Hematopoietic multipotent progenitor cell treated with erythropoietin and hydrocortisone succinate and interleukin-3 and kit ligand, for 8 days (in vitro differentiated cells): ENCODE data around the gene WDR7.
A peak's percentile ranks its signal among the peaks of the same experiment; 100 is the strongest.

Experiments
- DNase-seq: peaks from one replicate; pipeline ENCODE4 v3.0.0-alpha.2; 2015

Gene WDR7

DNA sequence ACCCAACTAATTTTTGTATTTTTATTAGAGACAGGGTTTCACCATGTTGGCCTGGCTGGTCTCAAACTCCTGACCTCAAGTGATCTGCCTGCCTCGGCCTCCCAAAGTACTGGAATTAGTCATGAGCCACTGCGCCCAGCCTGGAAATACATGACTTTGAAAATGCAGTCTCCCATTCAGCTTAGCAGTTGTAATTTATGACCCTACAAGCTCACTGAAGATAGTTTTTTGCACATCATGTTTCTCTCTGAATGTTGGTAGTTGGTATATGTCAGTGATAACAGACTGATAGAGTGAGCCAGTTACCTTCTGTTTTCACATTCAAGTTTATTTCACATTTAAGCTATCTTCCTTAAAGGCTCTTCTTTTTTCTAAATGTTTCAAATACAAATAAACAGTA, 7.1 kb downstream of the WDR7 start:
- DNase-seq, result no peak

DNA sequence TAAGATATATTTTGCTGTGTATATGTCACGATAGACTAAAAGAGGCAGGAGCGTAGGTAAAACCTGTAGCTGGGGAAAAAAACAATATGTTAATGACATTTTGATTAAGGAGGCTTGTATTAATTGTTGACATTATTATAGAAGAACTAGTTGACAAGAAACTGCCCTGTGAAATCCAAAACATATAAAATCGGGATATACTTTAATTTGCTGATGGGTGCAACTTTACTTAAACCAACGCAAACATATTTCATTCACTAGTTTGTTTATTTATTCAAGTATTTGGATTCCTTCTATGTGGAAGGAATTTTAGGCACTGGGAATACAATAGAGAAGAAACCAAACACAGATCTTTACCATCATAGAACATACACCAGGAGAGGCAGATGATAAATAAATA, 8.0 kb downstream of the WDR7 start:
- no peak for DNase-seq

DNA sequence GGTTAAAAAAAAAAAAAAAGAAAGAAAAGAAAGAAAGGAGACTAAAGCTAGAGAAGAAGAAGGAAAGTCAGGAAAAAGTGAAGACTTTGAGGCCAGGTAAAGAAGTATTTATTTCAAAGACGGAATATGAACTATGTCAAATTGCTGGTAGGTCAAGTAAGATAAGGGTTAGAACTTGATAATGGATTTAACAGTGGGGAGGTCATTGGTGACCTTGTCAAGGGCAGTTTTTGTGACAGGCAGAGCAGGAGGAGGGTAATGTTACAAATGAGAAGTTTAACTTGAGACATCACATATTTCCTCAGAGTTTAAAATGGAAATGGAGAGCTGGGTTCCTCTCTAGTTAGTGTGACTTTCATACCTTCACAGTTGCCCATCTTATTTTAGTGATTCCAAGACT, 9.5 kb downstream of the WDR7 start:
- DNase-seq, result no peak

DNA sequence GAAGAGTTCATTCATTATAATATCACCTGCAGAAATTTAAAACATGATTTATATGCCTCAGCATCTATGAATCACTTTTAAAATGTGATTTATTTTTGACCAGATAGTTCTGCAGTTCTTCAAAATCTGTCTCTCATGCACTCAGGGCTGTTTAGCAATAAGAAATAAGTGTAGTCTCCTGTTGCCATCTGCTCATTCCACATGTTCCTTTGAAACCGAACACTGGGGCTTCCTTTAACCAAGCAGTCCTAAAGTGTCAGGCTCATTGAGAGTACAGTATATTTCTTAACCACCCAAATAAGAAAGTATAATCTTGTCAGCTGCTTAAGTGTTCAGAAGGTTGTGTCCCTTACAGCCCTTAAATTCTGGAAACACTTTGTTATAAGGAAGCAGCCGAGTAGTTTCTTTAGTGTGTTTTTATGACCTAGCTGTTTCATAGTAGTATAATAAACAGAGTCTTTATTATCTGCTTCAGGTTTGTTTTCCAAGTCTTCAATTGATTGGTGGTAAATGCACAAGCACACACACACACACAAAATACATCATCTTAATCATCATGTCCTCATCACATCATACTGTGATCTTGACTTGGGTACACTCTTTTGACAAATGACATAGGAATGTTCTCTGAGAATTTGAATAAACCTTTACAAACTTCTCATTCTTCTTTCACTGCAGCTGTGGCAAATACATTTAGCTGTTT, 10.4 kb downstream of the WDR7 start:
- DNase-seq, result no peak

DNA sequence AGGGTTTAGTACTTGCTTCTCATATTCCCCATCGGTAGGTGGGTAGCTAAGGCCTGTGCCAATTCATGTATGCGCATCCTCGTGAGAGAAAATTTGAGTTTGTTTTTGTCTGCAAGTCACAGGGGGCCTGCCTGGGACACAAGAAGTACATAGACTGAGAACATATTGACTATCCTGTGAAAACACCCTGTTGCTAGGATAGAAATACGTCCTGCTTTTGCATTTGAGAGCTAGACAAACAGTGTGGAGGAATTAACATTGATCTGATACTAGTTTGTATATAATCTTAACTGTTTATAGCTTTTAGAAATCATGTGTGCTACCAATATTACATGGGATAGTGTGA, 10.9 kb downstream of the WDR7 start:
- DNase-seq, result no peak

DNA sequence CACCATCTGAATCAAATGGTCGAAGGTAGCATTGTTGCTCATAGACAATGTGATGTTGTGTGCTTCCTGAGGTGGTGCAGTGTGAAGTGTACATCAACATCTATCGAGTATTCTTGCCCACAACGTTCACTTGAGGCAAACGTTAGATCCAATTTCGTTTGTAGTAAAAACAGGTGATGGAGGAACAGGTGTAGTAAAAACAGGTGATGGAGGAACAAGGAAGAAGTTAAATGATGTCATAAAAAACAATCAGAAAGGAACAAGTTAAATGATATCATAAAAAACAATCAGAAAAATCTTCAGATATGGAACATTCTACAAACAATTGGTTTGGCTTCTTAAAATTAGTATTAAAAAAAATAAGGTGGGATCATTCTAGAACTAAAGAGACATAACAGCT, 11.3 kb downstream of the WDR7 start:
- DNase-seq, result no peak

DNA sequence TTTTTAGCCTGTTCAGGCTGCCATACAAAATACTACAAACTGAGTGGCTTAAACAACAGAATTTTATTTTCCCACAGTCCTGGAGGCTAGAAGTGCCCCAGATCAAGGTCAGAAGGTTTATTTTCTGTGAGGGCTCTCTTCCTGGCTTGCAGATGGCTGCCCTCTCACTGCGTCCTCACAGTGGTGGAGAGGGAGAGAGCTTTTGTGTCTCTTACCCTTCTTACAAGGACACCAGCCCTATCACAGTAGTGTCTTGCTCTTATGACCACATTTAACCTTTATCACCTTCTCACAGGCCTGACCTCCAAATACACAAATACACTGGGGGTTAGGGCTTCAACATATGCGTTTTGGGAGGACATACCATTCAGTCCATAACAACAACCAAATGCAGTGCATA, 11.7 kb downstream of the WDR7 start:
- DNase-seq, result peak; percentile 81

DNA sequence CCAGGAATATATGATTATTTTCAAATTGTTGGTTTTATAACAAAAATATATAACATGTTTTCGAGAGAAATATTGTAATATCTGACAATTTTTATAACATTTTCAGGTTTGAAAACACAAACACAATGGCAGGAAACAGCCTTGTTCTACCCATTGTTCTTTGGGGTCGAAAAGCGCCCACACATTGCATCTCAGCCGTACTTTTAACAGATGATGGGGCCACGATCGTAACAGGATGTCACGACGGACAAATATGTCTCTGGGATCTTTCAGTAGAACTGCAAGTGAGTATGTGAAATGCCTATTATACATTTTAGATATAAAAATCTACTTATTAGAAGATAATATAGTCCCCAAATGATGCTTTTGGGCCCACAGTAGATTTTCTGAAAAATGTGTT, 21.2 kb downstream of the WDR7 start:
- DNase-seq, result no peak

DNA sequence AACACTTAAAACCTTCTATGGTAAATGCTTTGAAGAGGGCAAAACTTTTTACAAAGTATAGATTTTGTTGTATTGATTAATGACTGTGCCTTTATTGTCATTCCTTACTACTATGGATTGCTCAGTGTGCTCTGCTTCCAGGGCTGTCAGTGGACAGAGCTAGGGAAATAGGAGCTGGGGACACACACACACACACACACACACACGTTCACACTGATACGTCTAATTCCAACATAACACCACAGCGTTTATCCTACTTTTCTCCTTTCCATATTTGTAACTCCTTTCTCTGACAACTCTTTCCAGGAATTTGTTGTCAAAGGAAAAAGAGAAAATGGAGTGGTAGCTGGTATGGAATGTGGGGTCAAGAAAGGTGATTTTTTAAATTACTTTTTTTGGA, 21.8 kb downstream of the WDR7 start:
- no peak for DNase-seq

DNA sequence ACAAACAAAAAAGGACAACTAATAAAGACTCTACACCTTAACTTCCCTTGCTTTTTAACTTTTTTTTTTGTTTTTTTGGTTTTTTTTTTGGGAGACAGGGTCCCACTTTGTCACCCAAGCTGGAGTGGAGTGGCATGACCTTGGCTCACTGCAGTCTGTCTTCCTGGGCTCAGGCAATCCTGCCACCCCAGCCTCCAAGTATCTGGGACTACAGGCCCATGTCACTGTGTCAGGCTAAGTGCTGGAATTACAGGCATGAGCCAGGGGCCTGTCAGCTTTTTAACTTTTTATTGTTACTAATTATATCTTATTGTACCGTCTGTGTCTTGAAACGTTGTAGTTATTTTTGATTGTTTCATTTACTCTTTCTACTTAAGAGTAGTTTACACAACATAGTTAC, 25.5 kb downstream of the WDR7 start:
- DNase-seq, result no peak

GRCh38 chr18:56678836-56679565, 27.8 kb downstream of the WDR7 start:
- no peak for DNase-seq

DNA sequence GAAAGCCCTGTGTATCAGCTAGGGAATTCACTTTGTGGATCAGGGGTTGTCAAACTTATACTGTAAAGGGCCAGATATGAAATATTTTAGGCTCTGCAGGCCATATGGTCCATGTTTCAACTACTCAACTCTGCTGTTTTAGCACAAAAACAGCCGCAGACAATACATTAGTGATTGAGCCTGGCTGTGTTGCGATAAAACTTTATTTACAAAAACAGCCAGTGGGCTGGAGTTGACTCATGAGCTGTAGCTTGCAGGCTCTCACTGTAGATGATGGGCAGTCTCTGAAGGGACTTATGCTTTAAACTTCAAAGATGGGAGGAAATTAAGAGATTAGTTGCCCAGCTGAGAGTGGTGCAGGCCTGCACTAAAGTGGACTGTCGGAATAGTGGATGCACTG, 33.1 kb downstream of the WDR7 start:
- DNase-seq, result no peak

DNA sequence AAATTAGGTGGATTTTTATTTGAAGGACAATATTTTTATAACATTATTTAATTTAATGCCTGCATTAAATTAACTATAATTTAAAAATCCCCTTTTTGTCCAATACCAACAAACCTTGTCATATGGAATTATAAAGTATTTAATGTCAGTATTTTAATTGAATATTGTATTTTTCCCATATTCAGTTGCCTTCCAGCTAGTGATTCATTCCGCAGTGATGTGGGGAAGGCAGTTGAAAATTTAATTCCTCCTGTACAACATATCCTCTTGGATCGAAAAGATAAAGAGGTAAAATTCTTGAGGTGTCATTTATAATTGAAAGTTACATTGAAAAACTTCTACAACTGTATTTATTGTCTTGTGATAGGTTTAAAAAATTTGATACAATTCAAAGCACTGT, 40.4 kb downstream of the WDR7 start:
- no peak for DNase-seq

DNA sequence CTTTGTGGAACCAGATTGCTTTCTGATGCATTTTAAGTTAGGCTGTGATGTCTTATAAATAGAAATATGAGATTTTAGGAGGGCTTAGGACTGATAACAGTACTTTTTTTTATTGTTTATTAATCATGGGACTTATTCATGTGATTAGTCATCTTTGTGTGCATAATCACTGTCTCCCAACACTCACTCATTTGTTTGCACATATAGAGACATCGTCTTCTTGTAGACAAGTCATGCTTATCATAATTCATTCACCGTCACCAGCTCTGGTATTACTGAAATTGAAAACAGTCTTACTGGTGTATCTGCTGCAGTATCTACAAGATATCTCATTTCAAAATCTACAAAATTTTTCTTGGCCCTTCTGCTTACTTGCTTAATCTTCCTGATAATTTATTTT, 45.8 kb downstream of the WDR7 start:
- no peak for DNase-seq

DNA sequence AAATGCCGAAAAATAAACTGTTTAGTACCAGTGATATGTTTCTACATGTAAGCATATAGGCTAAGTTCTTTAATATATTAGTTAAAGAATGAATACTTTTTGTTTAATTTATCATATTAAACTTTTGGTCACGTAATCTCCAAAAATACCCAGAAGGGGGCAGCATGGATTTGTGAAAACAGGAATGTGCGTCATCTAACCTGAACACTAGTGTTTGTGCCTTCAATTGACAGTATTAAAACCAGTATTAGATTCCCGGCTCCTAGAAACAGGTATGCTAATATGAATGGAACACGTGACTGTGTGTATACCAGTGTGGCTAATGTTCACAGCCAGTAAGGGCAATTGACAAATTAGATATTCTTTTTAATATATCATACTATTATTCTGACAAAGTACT, 51.8 kb downstream of the WDR7 start:
- DNase-seq, result peak; percentile 77

DNA sequence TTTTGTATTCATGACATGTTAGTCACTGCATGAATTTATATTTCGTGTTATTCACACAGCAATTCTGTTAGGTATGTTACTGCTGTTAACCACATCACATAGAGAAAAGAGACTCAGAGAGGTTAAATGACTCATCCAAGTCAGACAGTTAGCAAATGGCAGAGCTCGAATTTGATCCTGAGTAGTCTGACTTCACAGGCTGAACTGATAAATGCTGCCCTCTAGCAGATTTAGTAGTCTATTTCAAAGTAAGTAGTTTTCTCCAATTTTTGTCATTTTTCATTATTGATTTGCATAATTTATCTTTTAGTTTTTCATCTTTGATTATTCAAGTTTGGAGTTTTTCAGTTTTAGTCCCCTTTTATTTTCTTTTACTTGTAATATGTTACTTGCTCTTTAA, 58.3 kb downstream of the WDR7 start:
- peak; percentile 69 for DNase-seq

- no peak for DNase-seq
These were observed 60.7 kb downstream of the WDR7 start for GRCh38 chr18:56711708-56712445.

- no peak for DNase-seq
These were observed 61.6 kb downstream of the WDR7 start for GRCh38 chr18:56712761-56713160.

DNA sequence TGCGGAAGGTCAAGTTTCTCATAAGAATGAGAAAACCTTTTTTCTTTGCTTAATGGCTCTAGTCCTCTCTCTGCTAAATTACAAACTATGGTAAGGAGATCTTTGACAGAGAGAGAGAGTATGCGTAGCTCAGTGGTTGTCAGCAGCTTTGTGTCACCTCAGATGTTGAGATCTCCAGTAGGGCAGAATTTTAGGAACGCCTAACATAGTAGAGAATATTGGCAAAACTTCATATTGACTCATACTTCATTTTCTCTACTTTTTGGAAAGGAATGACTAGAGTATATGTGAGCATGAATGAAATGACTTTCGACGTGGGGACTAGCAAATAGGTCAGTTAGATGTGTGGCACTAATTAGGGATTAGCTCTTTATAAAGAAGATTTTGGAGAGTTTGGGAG, 64.0 kb downstream of the WDR7 start:
- DNase-seq, result no peak

- DNase-seq, result peak; percentile 4
These were observed 65.6 kb downstream of the WDR7 start for GRCh38 chr18:56716692-56717146.

GRCh38 chr18:56721031-56721430, 69.9 kb downstream of the WDR7 start:
- no peak for DNase-seq

DNA sequence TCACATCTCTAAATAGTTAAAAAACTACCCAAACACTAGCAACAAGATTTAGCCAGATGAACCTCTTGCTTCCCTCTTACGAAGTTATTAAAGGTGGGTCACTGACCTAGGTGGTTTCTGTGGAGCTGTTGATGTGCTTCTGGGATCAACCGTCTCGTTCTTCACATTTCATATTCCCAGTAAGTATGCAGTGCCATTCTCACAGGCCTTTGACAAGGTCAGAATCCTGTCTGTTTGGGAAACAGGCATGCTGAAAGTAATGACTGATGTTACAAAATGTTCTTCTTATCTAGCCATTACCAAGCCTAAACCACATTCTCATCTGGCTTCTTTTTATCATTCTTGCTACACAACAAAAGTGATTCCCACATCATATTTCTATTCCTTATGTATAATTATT, 70.3 kb downstream of the WDR7 start:
- DNase-seq, result no peak

DNA sequence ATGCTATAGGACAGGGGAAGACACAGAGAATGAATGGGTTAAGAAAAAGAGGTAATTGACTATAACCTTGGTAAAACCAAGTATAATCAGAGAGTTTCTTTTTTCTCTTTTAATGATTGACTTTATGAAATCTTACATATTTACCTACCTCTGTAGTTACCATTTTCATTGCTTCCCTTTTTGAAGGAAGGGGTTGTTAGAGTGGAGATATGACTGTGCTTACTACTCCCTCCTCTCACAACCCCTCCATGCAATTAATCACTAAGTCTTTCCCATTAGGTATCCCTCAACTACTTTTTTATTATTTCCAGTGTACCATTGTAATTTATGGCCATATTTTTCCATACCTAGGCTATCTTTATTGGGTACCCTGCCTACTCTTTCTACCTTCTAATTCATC, 71.4 kb downstream of the WDR7 start:
- no peak for DNase-seq

GRCh38 chr18:56723068-56723467, 71.9 kb downstream of the WDR7 start:
- no peak for DNase-seq
